ENCODE measurements around the gene NTF3.

- TF ChIP-seq EP300 (IDR thresholded peaks at IDR 0.05): no peak
- no peak for TF ChIP-seq CTCF (IDR thresholded peaks at IDR 0.05)
Observed at GRCh38 chr12:5439788-5440300, 7.9 kb downstream of the NTF3 start.
